ENCODE data around the gene CELF1.

The CELF1 gene

DNA sequence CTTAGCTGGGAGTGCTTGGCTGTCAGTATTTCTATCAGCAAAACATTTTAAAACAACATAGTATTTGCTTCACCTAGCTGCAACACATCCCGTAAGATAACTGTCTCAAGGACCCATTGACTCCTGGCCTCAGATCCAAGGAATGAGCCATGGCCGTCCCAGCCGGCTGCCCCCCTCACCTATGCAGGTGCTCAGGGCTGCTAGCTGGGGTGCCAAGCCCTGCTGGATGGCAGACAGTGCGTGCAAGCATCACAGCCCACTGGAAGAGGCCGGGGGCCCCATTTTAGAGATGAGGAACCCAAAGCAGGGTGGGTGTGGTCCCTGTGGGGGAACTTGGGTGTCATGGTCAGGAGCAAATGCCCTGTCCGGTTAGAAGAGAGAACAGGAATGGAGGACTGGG is 135.2 kb downstream of the CELF1 start:
- DNase-seq (ENCODE audit: low read depth) = no peak

GRCh38 chr11:47415949-47416472 is 136.9 kb downstream of the CELF1 start:
- DNase-seq (ENCODE audit: low read depth) = no peak
